Activated CD8-positive, alpha-beta memory T cell treated with anti-CD3 and anti-CD28 coated beads, Interleukin-2, amount 50 U/mL, for 1 hour (primary cell): ENCODE data around the gene TTC29.
"Not testable (repeated sequence)": the region's sequence is repeated elsewhere in the genome, so short reads cannot be mapped to it uniquely, and the experiment has no call there.

Source experiments
- DNase-seq: peaks from one replicate; pipeline ENCODE4 v3.0.0-alpha.2; 2020; ENCODE audit errors: extremely low read depth

The TTC29 gene

DNA sequence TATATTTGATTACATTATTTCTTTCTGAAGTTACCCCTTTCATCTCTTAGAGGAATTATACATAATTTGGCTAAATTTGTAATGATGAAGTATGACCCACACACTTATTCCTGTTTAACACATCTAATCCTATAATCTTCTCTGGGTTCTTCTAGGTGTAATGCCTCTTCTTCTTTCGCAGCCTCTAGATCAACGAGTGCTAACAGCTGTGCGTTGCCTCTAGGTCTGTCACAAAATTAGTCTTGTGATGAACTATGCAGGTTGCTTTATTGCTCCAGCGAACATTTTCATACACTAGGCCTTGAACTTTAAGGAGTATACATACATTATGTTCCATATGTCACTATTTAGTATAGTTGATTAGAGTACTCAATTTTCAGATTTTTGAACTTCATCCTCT is 89.9 kb downstream of the TTC29 start:
- DNase-seq = no peak

DNA sequence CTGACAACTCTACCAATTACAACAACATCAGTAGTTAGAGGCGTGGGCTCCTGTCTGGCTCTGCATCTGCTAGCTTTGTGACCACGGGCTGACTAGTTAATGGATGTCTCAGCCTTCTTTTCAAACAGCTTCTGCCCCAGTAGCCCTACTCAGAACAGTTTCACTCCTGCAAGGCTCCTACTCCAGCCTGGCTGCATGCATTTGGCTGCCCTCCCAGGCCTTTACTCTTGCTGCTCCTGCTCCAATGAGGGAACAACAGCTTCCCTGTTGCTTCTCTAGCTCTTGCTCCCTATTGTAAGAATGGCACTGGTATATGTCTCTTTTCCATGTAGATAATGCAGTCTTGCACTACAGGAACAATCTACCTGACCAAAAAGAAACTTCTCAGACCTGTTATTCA is 93.3 kb downstream of the TTC29 start:
- no peak for DNase-seq

GRCh38 chr4:146847345-146847744 is 98.3 kb downstream of the TTC29 start:
- no peak for DNase-seq

DNA sequence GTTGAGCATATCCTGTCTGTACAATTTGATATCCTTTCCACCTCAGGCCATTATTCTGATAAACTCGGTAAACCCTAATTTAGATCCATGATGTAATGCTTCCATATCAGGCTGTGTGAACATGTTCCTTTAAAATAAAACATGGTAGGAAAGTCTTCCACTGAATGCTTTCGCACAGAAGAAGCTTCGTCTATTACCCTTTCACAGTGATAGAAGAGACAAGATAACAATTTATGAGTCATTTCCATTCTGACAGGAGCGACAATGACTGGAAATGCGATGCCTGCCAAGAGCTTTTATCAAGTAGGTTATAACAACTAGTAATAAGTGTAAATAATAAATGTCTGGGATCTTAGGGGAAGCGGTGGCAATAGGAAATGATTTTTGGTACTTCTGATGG is 98.8 kb downstream of the TTC29 start:
- no peak for DNase-seq

- DNase-seq = no peak
These were observed 100.9 kb downstream of the TTC29 start for GRCh38 chr4:146844761-146845160.

GRCh38 chr4:146842876-146843275 is 102.8 kb downstream of the TTC29 start:
- no peak for DNase-seq

- DNase-seq = no peak
These were observed 104.9 kb downstream of the TTC29 start for GRCh38 chr4:146840731-146841130.

DNA sequence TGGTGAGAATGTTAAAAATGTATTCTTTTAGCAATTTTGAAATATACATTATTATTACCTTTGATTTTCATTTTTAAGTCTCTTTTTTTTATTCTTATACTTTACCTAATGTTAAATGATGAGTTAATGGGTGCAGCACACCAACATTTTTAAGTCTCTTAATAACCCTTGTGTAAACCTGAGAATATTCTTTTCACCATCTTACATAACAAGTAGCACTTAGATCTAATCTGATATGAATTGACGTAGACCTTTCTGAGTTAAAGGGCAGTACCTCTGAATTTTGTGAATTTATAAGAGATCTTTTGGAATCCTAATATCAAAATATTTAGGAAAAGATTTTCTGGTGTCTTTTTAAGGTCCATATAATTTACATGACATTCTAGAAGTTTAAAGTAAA is 110.6 kb downstream of the TTC29 start:
- no peak for DNase-seq

DNA sequence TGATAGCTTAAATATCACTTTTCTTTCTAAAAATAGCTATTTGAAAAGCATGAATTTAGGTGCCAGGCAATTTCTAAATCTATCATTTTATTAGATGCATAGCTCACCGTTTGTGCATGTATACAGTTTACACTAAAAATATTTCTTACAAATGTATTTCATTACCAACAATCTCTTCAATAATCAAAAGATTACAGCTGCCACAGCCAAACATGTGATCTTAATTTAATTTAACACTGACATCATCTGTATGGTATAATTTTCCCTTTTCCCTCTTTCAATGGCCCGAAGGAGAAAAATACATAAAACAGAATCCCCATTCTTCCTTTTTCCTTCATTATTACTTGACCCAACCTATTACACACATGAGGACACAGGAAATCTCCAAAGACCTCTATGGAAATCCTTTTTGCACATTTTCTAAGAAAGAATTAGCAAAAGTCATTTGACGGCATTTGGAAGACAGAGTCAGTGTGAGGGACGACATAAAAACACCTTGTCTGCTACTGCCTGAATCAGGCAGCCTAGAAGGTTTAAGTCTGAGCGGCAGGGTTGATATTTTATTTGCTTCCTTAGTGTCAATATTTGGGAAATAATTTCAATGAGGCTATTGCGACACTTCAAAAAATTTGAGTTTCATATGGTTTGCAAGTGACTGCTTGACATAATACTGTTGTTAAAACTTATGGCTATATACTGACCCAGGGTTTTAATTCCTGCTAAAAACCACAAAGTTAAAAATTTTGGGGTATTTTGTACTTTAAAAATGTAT is 111.2 kb downstream of the TTC29 start:
- DNase-seq = no peak

GRCh38 chr4:146833530-146833929 is 112.1 kb downstream of the TTC29 start:
- DNase-seq = no peak

DNA sequence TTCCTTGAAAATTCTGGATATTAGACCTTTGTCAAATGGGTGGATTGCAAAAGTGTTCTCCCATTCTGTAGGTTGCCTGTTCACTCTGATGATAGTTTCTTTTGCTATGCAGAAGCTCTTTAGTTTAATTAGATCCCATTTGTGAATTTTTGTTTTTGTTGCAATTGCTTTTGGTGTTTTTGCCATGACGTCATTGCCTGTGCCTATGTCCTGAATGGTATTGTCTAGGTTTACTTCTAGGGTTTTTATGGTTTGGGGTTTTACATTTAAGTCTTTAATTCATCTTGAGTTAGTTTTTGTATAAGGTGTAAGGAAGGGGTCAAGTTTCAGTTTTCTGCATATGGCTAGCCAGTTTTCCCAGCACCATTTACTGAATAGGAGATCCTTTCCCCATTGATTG is 122.7 kb downstream of the TTC29 start:
- not testable (repeated sequence) for DNase-seq

DNA sequence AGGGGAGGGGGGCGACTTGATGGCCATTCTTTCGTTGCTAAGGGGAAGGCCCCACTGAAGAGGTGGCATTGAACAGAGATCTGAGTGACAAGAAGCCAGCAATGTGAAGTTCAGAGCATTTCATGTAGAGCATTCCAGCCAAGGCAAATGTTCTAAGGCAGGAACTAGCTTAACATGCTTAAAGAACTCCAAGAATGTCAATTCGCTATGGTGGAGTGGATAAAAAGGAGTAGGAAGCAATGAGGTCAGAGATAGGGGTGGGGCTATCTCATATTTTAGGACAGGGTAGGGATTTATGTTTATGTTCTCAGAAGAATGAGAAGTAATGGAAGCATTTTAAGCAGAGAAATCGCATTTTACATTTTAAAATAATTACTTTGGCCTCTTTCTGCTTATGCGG is 130.9 kb downstream of the TTC29 start:
- DNase-seq = no peak

GRCh38 chr4:146795711-146796110 is 150.0 kb downstream of the TTC29 start:
- no peak for DNase-seq

- no peak for DNase-seq
These were observed 151.9 kb downstream of the TTC29 start for GRCh38 chr4:146793727-146794126.

GRCh38 chr4:146791439-146791838 is 154.2 kb downstream of the TTC29 start:
- DNase-seq = no peak

DNA sequence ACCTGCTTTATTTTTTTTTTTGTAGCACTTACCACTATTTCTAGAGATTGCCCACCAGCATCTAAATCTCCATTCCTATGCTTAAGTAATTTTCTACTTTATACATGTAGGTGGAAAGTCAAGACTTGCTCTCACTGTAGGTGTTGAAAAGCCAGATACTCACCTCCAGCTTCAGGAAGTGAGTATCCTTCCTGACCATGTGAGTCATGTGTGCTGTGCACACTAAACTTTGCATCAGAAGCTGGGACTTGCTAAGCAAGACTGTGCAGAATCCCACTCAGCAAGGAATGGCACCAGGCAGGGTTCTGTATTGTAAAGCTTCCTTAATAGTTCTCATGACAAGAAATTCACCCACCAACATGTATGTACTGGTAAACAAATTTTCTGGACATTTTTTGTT is 155.1 kb downstream of the TTC29 start:
- no peak for DNase-seq

- DNase-seq = no peak
These were observed 157.9 kb downstream of the TTC29 start for GRCh38 chr4:146787731-146788130.

DNA sequence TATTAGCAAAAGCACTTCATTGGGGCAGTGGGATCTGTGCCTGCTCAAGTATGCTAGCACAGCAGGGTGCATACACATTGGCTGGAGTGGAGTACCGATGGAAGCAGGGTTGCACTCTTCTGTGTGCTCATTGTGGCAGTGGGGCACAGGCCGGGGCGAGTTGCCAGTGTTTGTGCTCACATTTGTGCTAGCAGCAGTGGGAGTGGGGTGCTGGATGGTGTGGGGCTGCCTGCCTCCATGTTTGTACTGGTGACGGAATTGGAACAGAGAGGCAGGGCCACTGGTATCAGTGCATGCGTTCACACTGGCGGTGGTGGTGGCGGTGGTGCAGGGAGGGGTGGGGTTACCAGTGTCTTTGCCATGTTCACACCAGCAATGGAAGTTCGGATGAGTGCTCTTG is 169.0 kb downstream of the TTC29 start:
- no peak for DNase-seq

DNA sequence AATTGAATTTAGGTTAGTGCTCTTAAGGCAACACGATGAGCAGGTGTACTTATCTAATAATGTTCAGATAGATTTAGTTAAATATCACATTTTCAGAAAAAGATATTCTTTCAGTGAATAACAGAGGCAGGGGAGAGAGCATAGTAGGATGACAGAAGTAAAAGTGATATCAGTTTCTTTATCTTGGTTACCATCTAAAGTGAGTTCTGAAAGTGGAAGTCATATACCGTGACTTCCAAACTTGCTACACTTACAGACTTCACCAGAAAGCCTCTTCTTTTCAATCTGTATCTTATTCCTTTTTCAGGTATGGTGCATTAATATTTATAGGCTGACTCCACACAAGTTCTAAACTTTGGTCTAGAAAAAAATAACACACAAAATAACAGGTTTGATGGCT is 182.1 kb downstream of the TTC29 start:
- DNase-seq = no peak

DNA sequence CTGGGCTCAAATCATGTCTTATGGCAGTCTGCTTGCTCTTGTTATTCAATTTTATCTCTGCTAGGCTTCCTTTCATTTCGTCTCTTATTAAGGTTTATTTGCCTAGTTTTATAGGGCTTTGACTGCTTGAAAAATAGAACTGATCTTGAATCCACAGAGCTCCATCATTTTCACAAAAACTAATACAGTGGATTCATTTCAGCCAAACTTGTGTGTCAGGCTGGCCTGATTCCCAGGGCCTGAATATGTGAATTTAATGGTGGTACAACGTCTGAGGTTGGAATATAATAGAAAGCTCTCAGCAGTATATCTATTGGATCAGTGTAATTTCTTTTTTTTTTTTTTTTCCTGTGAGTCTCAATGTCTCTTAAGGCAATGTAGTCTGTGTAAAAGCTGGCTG is 183.6 kb downstream of the TTC29 start:
- no peak for DNase-seq

GRCh38 chr4:146742416-146742815 is 203.2 kb downstream of the TTC29 start:
- DNase-seq = no peak

- no peak for DNase-seq
These were observed 206.5 kb downstream of the TTC29 start for GRCh38 chr4:146739182-146739581.

DNA sequence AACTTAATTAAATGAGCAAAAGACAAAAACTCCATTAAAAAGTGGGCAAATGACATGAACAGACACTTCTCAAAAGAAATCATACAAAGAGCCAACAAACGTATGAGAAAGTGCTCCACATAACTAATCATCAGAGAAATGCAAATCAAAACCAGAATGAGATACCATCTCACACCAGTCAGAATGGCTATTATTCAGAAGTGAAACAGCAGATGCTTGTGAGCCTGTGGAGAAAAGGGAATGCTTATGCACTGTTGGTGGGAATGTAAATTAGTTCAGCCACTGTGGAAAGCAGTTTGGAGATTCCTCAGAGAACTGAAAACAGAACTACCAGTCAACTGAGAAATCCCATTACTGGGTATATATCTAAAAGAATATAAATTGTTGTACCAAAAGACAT is 222.1 kb downstream of the TTC29 start:
- not testable (repeated sequence) for DNase-seq

GRCh38 chr4:146709956-146710355 is 235.7 kb downstream of the TTC29 start:
- DNase-seq = no peak
